ENCODE measurements around the gene MRTFB.

MRTFB gene

GRCh38 chr16:14285513-14286367 lies 214.6 kb downstream of the MRTFB start:
- peak overlapping the region; percentile 49 for H4K8ac ChIP-seq (ENCODE audit: low read length)
- WGBS = under 1% methylated on average over 57 of the region's 72 CpGs

GRCh38 chr16:14286368-14287230 lies 215.5 kb downstream of the MRTFB start:
- Histone ChIP-seq H2BK120ac (ENCODE audit: low read depth, low read length) (no peak overlapping the region), H3K27me3 (ENCODE audit: control insufficient read depth in 1 of 2, insufficient read depth in 1 of 2, low read length in 2 of 2) (no peaks in the 10 kb centered on the region), H2BK5ac (ENCODE audit: low read depth, low read length, poor library complexity, severe bottlenecking) (no peak overlapping the region), H3K4me3 (ENCODE audit: insufficient read depth in 1 of 2, low read depth in 1 of 2, low read length in 2 of 2) (peak overlapping the region in 1 of 2 experiments; percentile 86), H3K9ac (ENCODE audit: low read length) (peak overlapping the region; percentile 67), H3K4me1 (ENCODE audit: control insufficient read depth, insufficient read depth, low read depth, low read length) (peaks cover 8% of the 10 kb centered on the region), H3K4ac (ENCODE audit: low read depth in 1 of 2, low read length in 2 of 2) (peak overlapping the region in 1 of 2 experiments; percentile 45), H4K8ac (ENCODE audit: low read length) (peak overlapping the region; percentile 49), H2AK5ac (ENCODE audit: low read length, severe bottlenecking) (no peak overlapping the region), H3K36me3 (ENCODE audit: control insufficient read depth in 1 of 2, insufficient read depth in 2 of 2, low read depth in 1 of 2, low read length in 2 of 2) (no peaks in the 10 kb centered on the region), H2AFZ (ENCODE audit: low read depth, low read length) (peak overlapping the region; percentile 44), H3K9me3 (ENCODE audit: control insufficient read depth, low read length) (peaks cover 14% of the 10 kb centered on the region), H2BK15ac (ENCODE audit: low read depth, poor library complexity, severe bottlenecking) (no peak overlapping the region), H3K27ac (ENCODE audit: low read length, poor library complexity, severe bottlenecking) (peak overlapping the region; percentile 46), H3K23ac (ENCODE audit: low read length in 2 of 2) (no peak overlapping the region), H3K18ac (ENCODE audit: low read depth in 1 of 2, low read length in 2 of 2) (no peak overlapping the region), H3K79me1 (replicated peaks; ENCODE audit: low read length, poor library complexity, severe bottlenecking) (no peaks in the 10 kb centered on the region), H3K4me2 (ENCODE audit: low read length, poor library complexity, severe bottlenecking) (peak overlapping the region; percentile 72), H4K91ac (ENCODE audit: low read length) (no peak overlapping the region), H2BK12ac (ENCODE audit: low read length in 2 of 2) (peak overlapping the region in 1 of 2 experiments; percentile 51), H3K14ac (ENCODE audit: low read length in 2 of 2) (no peak overlapping the region)
- no peak for DNase-seq
- 27% methylated on average over 27 of the region's 31 CpGs for WGBS

More at GRCh38 chr16:14285513-14286367, 214.6 kb downstream of the MRTFB start:
- Histone ChIP-seq H3K27me3 (ENCODE audit: control insufficient read depth in 1 of 2, insufficient read depth in 1 of 2, low read length in 2 of 2) (no peaks in the 10 kb centered on the region), H3K14ac (ENCODE audit: low read length in 2 of 2) (no peak overlapping the region), H2BK12ac (ENCODE audit: low read length in 2 of 2) (peak overlapping the region in 1 of 2 experiments; percentile 4), H3K4me3 (ENCODE audit: insufficient read depth in 1 of 2, low read depth in 1 of 2, low read length in 2 of 2) (peak overlapping the region; percentile 78 to 86), H4K91ac (ENCODE audit: low read length) (no peak overlapping the region), H3K9ac (ENCODE audit: low read length) (peak overlapping the region; percentile 89), H2BK120ac (ENCODE audit: low read depth, low read length) (peak overlapping the region; percentile 21), H3K79me1 (replicated peaks; ENCODE audit: low read length, poor library complexity, severe bottlenecking) (no peaks in the 10 kb centered on the region), H2BK15ac (ENCODE audit: low read depth, poor library complexity, severe bottlenecking) (peak overlapping the region; percentile 71), H3K4me2 (ENCODE audit: low read length, poor library complexity, severe bottlenecking) (peak overlapping the region; percentile 75), H2AK5ac (ENCODE audit: low read length, severe bottlenecking) (no peak overlapping the region), H2BK5ac (ENCODE audit: low read depth, low read length, poor library complexity, severe bottlenecking) (peak overlapping the region; percentile 15), H3K18ac (ENCODE audit: low read depth in 1 of 2, low read length in 2 of 2) (no peak overlapping the region), H3K27ac (ENCODE audit: low read length, poor library complexity, severe bottlenecking) (peak overlapping the region; percentile 46), H2AFZ (ENCODE audit: low read depth, low read length) (peak overlapping the region; percentile 44), H3K4me1 (ENCODE audit: control insufficient read depth, insufficient read depth, low read depth, low read length) (peaks cover 8% of the 10 kb centered on the region), H3K23ac (ENCODE audit: low read length in 2 of 2) (no peak overlapping the region), H3K9me3 (ENCODE audit: control insufficient read depth, low read length) (peaks cover 14% of the 10 kb centered on the region), H3K4ac (ENCODE audit: low read depth in 1 of 2, low read length in 2 of 2) (peak overlapping the region; percentile 45 to 59), H3K36me3 (ENCODE audit: control insufficient read depth in 1 of 2, insufficient read depth in 2 of 2, low read depth in 1 of 2, low read length in 2 of 2) (no peaks in the 10 kb centered on the region)
- DNase-seq = peak; percentile 95

GRCh38 chr16:14289692-14290340 lies 218.7 kb downstream of the MRTFB start:
- no peak overlapping the region for H3K27ac ChIP-seq (ENCODE audit: low read length, poor library complexity, severe bottlenecking)
- H2BK5ac ChIP-seq (ENCODE audit: low read depth, low read length, poor library complexity, severe bottlenecking) = no peak overlapping the region
- H3K4me2 ChIP-seq (ENCODE audit: low read length, poor library complexity, severe bottlenecking) = no peak overlapping the region
- no peak overlapping the region for H3K14ac ChIP-seq (ENCODE audit: low read length in 2 of 2)
- no peak overlapping the region for H3K23ac ChIP-seq (ENCODE audit: low read length in 2 of 2)
- no peak overlapping the region for H2BK15ac ChIP-seq (ENCODE audit: low read depth, poor library complexity, severe bottlenecking)
- DNase-seq = no peak
- no peak overlapping the region for H2BK12ac ChIP-seq (ENCODE audit: low read length in 2 of 2)
- no peak overlapping the region for H2BK120ac ChIP-seq (ENCODE audit: low read depth, low read length)
- H2AFZ ChIP-seq (ENCODE audit: low read depth, low read length) = no peak overlapping the region
- H4K91ac ChIP-seq (ENCODE audit: low read length) = no peak overlapping the region
- H3K4me1 ChIP-seq (ENCODE audit: control insufficient read depth, insufficient read depth, low read depth, low read length) = peaks cover 8% of the 10 kb centered on the region
- no peak overlapping the region for H4K8ac ChIP-seq (ENCODE audit: low read length)
- no peak overlapping the region for H3K18ac ChIP-seq (ENCODE audit: low read depth in 1 of 2, low read length in 2 of 2)
- H3K4me3 ChIP-seq (ENCODE audit: insufficient read depth in 1 of 2, low read depth in 1 of 2, low read length in 2 of 2) = no peak overlapping the region
- H3K9ac ChIP-seq (ENCODE audit: low read length) = no peak overlapping the region
- H3K36me3 ChIP-seq (ENCODE audit: control insufficient read depth in 1 of 2, insufficient read depth in 2 of 2, low read depth in 1 of 2, low read length in 2 of 2) = no peaks in the 10 kb centered on the region
- H2AK5ac ChIP-seq (ENCODE audit: low read length, severe bottlenecking) = no peak overlapping the region
- WGBS = 52% methylated on average over 9 of the region's 9 CpGs
- H3K79me1 ChIP-seq (replicated peaks; ENCODE audit: low read length, poor library complexity, severe bottlenecking) = no peaks in the 10 kb centered on the region
- H3K9me3 ChIP-seq (ENCODE audit: control insufficient read depth, low read length) = peaks cover 14% of the 10 kb centered on the region
- H3K4ac ChIP-seq (ENCODE audit: low read depth in 1 of 2, low read length in 2 of 2) = no peak overlapping the region
- H3K27me3 ChIP-seq (ENCODE audit: control insufficient read depth in 1 of 2, insufficient read depth in 1 of 2, low read length in 2 of 2) = no peaks in the 10 kb centered on the region

Data from mesenchymal stem cell (in vitro differentiated cells and primary cell).